Stimulated activated CD8-positive, alpha-beta memory T cell treated with anti-CD3 and anti-CD28 coated beads, Interleukin-12 subunit alpha, Interleukin-12 subunit beta, amount 100 ng/mL, for 24 hours (primary cell): ENCODE data around the gene RAB11FIP4.

Experiments
- DNase-seq: peaks from one replicate; pipeline ENCODE4 v3.0.0-alpha.2; 2020; ENCODE audit errors: extremely low read depth

Gene RAB11FIP4

GRCh38 chr17:31497994-31498826 lies 106.7 kb downstream of the RAB11FIP4 start:
- no peak for DNase-seq

DNA sequence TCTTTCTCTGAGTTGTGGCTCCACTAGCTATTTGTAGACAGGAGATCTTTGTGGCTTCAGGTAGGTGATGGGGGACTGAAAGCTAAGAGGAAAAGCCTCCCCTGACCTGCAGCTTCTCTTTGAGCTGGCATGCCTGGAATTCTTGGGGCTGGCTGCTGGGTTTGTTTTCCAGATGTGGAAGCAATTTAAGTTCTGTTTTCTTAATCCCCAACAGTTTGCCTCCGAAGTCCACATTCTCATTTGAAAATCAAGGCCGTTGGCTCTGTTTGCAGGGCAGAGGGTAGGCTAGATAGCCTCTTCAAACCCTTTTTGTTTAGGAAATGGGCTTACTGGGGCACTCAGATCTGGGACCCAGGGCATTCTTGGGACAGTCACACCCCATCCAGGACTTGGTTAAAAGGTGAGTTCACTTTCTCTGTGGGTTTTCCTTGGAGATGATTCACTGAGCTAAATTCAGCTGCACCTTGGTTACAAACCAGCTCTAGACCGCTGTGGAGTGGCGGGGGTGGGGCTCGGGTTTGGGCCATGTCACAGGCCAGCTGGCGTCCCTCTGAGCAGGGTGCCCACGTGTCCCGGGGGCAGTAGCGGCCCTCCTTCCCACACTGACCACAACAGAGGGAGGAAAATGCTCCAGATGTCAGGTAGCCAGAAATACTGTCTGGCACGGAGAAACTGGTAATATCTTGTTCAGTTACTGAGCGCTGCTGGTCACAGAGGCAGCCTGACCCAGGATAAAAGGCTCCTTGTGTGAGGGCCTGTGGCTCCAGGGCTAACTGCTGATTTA lies 108.5 kb downstream of the RAB11FIP4 start:
- no peak for DNase-seq

GRCh38 chr17:31506517-31506916 lies 115.0 kb downstream of the RAB11FIP4 start:
- no peak for DNase-seq

GRCh38 chr17:31508288-31509094 lies 117.0 kb downstream of the RAB11FIP4 start:
- DNase-seq = no peak

DNA sequence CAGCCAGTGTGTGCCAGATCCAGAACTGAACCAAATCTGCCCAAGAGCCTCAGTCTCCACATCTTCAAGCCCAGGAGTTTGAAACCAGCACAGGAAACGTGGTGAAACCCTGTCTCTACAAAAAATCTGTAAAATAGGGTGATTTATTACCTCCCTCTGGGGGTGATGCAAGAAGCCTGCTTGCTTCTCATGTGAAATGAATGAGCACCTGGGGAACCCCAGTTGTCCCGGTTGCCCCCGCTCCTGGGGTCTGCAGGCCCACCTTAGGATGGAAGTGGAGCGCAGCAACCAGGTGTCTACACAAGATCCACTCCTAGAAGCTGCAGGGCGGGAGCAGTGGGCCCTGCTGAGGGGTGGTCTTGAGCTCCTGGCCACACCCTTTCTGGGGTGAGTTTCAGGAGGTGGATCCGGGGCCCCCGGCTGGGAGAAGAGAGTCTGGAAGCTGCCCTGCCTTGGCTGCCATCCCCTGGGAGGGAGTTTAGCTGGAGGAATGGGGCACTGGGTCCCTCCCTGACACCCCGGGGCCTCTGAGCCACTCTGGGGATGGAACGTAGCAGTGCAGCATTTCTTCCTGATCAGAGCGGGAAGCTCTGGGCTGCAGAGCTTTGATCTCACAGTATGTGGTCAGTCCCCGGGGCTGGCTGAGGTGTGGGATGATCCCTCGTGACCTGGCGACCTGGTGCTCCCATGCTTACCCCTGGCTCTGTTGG lies 117.8 kb downstream of the RAB11FIP4 start:
- no peak for DNase-seq

DNA sequence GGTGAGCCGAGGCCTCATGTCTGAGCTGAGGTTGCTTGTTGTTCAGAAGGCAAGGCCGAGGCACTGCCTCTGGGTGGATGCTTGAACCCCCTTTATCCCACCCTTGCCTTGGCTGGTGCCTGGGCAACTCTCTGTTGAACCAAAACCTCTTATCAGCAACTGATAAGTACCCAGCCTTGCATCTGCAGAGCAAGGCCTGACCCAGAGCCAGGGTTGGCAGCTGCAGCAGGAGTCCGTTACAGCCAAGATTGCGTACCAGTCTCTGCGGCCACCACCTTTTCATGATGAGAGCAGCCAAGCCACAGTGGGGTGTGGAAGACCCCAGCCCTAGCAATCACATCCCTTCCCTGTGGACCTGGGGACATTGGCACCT lies 118.3 kb downstream of the RAB11FIP4 start:
- no peak for DNase-seq

- no peak for DNase-seq
These were observed 119.1 kb downstream of the RAB11FIP4 start for GRCh38 chr17:31510308-31511194.

DNA sequence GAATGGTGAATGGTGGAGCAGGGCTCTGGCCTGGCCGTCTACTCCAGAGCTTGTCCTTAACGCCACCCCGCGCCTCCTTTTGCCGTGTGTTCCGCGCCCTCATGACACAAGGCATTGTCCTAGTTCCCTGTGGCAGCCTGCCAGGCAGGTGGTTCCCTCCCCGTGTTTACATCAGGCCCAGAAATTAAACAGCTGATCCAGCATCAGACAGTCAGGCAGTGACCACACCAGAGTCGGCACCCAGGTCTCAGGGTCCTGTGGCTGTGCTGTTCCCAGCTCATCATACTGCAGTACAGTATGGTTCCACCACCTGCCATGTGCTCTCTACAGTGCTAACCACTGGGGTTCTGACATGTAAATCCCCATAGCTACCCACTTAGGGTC lies 119.7 kb downstream of the RAB11FIP4 start:
- DNase-seq = no peak

- DNase-seq = no peak
These were observed 120.1 kb downstream of the RAB11FIP4 start for GRCh38 chr17:31511580-31511979.

DNA sequence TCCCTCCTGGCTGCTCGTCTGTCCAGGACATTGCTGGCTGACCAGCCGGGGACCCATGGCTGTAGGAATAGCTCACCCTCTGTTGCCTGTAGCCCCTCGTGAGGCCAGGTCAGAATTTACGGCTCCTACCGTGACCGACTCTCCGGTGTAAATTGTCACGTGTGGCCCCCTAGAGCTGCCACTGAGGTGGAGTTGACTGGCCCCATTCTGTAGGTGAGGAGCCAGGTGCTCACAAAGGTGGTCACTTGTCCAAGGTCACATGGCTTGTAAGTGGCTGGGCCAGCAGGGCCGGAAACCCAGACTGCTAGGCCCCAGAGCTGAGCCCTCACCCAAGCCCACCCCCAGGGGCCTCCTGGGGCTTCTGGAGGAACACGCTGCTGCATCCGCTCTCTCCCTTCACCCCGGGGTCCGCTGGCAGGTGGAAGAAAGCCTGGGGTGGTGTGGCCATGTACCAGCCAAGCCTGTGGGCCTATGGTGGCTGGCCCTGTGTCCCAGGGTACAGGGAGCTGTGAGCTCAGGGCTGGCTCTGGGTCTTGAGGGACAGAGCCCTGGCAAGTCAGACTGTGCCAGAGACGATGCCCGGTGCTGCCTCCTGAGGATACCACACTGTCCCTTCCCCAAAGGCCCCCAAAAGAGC lies 120.7 kb downstream of the RAB11FIP4 start:
- no peak for DNase-seq

GRCh38 chr17:31512796-31513195 lies 121.3 kb downstream of the RAB11FIP4 start:
- DNase-seq = no peak

GRCh38 chr17:31513731-31514427 lies 122.4 kb downstream of the RAB11FIP4 start:
- DNase-seq = no peak

GRCh38 chr17:31515267-31515666 lies 123.8 kb downstream of the RAB11FIP4 start:
- no peak for DNase-seq

DNA sequence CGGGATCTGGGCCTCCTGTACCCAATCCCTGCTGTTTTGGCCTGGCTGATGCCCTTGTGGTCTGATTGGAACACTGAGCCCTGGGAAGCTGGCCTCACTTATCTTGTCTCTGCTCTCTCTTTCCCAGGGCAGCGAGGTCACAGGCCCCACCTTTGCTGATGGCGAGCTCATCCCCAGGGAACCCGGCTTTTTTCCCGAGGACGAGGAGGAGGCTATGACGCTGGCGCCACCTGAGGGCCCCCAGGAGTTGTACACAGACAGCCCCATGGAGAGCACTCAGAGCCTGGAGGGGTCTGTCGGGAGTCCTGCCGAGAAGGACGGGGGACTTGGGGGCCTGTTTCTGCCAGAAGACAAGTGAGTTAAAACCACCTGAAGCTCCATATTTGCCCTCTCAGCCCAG lies 126.0 kb downstream of the RAB11FIP4 start:
- DNase-seq = no peak

GRCh38 chr17:31518478-31518877 lies 127.0 kb downstream of the RAB11FIP4 start:
- DNase-seq = no peak

GRCh38 chr17:31521632-31522283 lies 130.3 kb downstream of the RAB11FIP4 start:
- no peak for DNase-seq

GRCh38 chr17:31522284-31522931 lies 130.9 kb downstream of the RAB11FIP4 start:
- no peak for DNase-seq

DNA sequence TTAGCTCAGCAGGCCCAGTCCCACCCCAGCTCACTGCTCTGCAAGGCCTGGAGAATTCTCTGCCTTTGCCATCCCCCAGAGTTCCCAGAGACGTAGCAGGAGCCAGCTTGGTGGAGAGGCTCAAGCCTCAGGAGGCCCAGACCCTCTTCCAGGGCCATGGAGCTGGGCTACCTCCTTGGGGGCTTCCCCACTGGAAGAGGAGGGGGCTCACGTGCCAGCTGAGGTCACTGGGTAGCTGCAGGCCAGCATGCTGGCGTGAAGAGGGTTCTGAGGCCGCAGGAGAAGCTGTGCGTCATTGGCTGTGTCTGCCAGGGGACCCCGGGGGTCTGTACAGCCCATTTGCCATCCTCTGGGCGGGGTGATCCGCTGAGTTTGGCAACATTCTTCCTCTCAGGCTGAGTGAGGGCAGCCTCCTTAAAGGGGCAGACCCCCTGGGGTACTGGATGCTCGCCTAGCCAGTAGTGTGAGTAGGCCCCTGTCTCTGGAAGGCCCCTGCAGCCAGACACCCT lies 131.6 kb downstream of the RAB11FIP4 start:
- DNase-seq = no peak
